HG03460 (cell line): ENCODE measurements around the gene NCOA7.
"Not testable (repeated sequence)": the region's sequence is repeated elsewhere in the genome, so short reads cannot be mapped to it uniquely, and the experiment has no call there.

Source experiments
- ATAC-seq: cut with Tn5 transposase; IDR thresholded peaks from one replicate; pipeline ENCODE4 v1.9.1; 2021; ENCODE audit not compliant: unreplicated experiment

NCOA7 gene

DNA sequence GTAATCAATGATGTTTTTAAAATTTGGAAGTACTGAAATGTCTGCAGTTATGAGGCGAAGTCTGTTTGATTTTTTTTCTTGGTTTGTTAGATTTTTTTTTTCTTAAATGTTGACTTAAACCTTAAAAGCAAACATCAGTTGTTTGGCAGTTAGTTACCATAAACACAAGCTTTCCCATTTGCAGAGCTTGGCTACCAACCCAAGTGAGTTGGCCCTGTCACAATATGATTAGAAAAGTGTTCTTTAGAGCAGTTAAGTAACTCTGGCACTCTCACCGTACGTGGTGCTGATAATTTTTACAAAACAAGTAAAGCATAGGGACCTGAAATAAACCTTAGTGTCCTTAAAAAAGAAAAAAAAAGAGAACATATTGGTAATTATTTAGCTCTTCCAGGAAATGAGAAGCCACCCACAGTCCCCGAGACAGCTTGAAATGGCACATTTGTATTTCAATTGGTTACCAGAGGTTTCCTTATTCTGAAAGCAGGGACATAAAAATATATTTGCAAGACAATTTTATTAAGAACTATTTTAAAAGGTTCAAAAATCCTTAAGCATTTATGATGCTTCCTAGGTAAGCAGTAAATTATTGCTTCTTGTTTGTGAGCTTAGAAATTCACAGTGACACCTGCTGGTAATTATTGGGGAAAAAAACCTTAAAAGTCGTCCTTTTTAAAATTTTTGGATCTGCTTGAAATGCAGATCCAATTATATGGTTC is 37.4 kb upstream of the NCOA7 start:
- ATAC-seq = no peak

- no peak for ATAC-seq
Observed at GRCh38 chr6:125753937-125754259, 36.9 kb upstream of the NCOA7 start.

DNA sequence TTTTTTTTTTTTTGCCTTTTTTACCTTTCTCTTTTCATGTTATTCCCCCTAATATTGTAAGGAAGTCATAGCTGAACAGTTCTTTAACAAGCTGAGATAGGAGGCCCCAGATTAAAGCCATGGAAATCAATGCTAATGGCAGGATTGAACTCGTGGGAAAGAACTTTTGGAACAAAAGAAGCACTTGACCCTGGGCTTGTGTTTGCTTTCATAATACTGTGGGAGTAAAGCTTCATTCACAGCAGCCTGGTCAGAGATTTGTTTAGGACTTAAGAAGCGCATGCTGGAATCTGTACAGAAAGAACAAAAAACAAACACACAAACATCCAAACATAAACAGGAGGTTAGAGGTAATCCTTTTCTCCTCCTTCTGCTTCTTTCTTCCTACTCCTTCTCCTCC is 36.2 kb upstream of the NCOA7 start:
- no peak for ATAC-seq

GRCh38 chr6:125759184-125759902 is 31.4 kb upstream of the NCOA7 start:
- no peak for ATAC-seq

DNA sequence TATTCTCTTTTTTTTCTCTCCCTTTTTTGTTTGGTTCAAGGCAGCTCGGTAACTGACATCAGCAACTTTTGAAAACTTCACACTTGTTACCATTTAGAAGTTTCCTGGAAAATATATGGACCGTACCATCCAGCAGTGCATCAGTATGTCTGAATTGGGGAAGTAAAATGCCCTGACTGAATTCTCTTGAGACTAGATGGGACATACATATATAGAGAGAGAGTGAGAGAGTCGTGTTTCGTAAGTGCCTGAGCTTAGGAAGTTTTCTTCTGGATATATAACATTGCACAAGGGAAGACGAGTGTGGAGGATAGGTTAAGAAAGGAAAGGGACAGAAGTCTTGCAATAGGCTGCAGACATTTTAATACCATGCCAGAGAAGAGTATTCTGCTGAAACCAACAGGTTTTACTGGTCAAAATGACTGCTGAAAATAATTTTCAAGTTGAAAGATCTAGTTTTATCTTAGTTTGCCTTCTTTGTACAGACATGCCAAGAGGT is 30.8 kb upstream of the NCOA7 start:
- ATAC-seq = no peak

GRCh38 chr6:125764121-125764671 is 26.6 kb upstream of the NCOA7 start:
- ATAC-seq = no peak

DNA sequence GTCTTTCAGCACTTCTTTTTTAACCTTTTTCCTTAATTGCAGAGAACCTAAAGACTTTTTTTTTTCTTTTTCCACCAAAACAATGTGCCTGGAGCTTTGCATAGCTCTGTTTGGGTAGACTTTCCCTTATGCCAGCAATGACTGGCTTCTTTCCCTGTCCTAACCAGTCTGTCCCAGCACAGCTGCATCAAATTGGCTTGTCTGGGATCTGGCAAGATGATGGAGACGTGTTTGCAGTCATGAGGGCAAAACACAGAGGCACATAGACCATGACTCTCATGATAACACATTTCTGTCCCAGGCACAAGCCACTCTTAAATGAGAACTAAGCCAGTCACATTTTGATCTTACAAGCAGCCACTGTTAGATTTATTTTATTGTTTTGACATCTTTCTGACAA is 24.8 kb upstream of the NCOA7 start:
- ATAC-seq = no peak

- no peak for ATAC-seq
Observed at GRCh38 chr6:125766641-125767040, 24.1 kb upstream of the NCOA7 start.

- no peak for ATAC-seq
Observed at GRCh38 chr6:125769147-125769783, 21.5 kb upstream of the NCOA7 start.

DNA sequence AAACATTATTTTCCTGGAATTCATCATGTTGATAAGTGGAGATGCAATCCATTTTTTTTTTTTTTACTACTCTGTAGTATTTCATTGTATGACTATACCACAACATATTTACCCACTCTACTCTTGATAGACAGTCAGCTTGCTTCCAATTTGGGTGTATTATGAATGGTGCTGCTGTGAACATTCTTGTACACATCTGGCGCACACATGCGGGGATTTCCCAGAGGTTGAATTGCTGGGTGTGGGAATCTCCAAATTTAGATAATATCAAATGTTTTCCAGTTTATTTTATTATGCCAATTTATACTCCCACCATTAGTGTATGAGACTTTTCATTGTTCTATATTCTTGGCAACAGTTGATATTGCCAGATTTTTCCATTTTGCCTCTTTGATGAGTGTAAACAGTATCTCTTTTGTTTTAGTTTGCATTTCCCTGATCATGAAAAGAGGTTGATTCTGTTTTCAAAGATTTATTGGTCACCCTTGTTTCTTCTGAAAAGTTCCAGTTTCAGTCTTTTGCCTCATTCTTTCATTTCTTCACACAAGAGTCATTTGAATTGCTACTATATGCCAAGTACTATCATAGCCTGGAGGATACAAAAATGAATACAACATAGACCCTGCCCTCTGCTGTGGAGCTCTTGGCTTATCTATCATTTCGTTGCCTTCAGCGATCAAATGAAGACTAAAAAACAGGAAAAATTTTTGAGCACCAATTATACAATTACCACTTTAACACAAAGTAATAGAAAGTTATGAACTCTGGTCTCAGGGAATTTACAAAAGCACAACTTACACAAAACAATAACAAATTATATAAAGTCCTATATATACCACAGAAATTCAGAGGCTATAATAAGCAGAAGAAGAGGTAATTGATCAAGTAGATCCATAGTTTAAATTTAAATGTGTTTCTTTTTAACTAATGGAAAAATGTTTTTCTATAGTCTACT is 17.1 kb upstream of the NCOA7 start:
- ATAC-seq = no peak

- not testable (repeated sequence) for ATAC-seq
Observed at GRCh38 chr6:125776107-125776826, 14.5 kb upstream of the NCOA7 start.

DNA sequence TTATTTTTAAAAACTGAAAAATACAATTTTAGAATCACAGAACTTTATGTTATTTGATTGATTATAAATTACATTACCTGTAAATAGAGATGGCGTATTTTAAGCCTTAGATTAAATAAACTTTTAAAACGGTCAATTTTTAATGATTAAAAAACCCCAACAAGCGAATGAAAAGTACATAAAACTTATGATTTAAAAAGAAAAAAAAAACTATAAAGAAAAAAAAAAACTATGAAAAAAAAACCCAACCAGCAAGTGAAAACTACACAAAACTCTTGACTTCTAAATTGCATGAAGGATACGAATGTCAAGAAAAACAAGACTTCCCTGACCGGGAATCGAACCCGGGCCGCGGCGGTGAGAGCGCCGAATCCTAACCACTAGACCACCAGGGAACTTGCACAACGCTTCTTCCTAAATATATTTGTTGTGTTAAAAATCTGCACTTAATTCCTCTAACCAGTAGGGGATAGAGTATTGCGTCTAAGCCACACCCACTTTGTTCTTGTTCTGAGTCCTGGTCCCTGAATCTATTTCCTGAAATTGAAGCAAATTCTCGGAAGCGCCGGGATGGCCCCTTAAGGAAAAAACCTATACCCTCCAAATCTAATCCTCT is 10.7 kb upstream of the NCOA7 start:
- ATAC-seq = peak; percentile 79

DNA sequence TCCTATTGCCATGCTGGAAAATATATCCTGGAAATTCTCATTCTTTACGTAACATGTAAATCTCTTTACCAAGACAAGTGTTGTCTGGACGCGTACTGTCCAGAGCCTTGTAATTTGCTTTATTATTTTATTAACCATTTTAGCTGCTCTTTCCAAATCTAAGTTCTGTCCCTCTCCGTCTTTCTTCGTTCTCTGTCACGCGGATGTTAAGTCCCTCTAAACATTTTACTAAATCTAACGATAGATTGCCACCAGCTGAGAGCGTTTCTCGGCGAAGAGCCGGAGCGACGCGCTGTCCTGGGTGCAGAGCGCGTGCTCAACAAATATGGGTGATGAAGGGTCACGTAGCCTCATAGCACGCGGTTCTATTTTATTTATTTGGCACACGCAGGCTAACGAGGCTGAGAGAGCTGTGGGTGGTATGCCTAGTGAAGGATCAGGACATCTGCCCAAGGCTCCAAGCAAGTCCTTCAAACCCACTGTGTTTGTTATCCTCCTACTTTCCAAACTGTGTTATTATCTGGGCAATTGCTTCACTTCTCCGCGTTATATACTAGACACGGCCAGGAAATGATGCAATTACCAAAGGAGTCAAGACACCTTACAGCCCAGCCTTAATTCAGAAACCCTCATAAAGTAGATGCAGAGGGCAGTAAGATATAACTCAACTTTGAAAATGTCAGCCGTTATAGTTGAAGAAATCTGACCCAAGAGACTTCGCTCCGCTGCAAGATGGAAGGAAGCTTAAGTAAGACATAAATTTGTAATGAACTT is 10.0 kb upstream of the NCOA7 start:
- ATAC-seq = peak; percentile 75

DNA sequence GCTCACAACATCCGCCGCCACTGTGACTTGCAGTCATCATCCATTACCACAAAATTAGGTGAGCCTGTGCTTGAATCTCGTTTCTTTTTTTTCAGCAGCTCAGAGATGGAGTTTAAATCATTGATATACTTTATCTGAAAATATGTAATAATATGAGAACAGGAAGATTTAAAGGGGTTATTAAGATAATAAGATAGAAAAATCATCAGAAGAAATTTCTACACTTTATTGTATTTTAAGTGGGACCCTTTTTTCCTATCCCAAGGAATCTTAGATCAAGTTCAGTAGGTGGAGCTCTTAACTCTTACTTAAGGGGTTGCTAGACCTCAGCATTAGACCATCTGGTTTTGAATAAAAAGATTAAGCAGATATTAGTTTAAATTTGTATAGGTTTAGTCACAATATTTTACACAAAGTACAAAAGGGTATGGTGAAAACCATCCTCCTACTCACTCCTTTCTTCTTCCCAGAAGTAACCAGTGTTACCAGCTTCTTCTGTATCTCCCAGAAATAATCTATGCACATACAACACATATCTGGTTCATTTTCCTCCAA is 9.4 kb upstream of the NCOA7 start:
- peak; percentile 40 for ATAC-seq

DNA sequence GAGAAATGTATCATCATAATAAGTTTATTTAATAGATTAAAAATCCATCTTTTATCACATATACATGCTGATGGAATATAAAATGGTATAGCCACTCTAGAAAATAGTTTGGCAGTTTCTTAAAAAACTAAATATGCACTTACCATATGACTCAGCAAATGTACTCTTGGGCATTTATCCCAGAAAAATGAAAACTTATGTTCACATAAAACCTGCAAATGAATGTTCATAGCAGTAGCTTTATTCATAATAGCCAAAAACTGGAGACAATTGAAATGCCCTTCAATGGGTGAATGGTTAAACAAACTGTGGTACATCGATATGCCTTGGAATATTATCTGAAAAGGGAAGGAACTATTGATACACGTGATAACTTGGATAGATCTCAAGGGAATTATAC is 6.4 kb upstream of the NCOA7 start:
- no peak for ATAC-seq

GRCh38 chr6:125787791-125788190 is 3.0 kb upstream of the NCOA7 start:
- no peak for ATAC-seq

DNA sequence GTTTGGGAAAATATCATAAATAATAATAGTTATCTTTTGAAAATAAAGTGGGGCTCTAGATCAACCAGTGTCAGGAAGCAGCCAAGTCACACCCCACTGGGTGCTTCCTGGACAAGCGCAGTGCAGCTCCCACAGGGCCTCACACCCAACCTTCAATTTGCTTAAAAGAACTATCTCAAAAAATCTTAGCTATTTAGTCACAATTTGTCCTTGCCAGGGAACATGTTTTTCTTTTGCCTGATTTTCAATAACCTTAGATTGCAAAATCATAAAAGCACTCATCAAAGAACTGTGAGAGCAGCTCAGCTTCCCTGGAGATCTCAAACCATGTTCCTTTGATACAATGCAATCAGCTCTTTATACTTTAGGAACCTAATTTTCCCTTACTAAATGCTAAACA is 1.6 kb upstream of the NCOA7 start:
- no peak for ATAC-seq

GRCh38 chr6:125789576-125790357 is 993 bp upstream of the NCOA7 start:
- peak; percentile 27 for ATAC-seq
